CD4-positive, alpha-beta T cell treated with Interleukin-15 for 4 hours (primary cell): ENCODE results near the gene SUPT7L.

Experiments
- DNase-seq: peaks from one replicate; pipeline ENCODE4 v3.0.0-alpha.2; 2020; ENCODE audit warnings: low spot score

The SUPT7L gene

GRCh38 chr2:27663285-27664153 is at the start of gene SUPT7L, which contains the start of gene SLC4A1AP:
Gene SUPT7L, minus strand, starts transcription at chr2:27663614. Its CDS starts 1,422 bp downstream, at chr2:27662192.
Gene SLC4A1AP, plus strand, starts transcription at chr2:27663889. Its CDS starts 26 bp downstream, at chr2:27663915.
- DNase-seq, result peak; percentile 72

GRCh38 chr2:27713201-27713600 is 49.8 kb upstream of the SUPT7L start:
- DNase-seq, result no peak

- no peak for DNase-seq
These were observed 49.1 kb upstream of the SUPT7L start for GRCh38 chr2:27712522-27712921.

- no peak for DNase-seq
These were observed 48.4 kb upstream of the SUPT7L start for GRCh38 chr2:27711804-27712203.

GRCh38 chr2:27710640-27711430 is 47.4 kb upstream of the SUPT7L start:
- no peak for DNase-seq

GRCh38 chr2:27709960-27710575 is 46.7 kb upstream of the SUPT7L start:
- DNase-seq, result no peak

- no peak for DNase-seq
These were observed 45.9 kb upstream of the SUPT7L start for GRCh38 chr2:27709326-27709725.

GRCh38 chr2:27708666-27709065 is 45.3 kb upstream of the SUPT7L start:
- DNase-seq, result no peak

GRCh38 chr2:27708257-27708654 is 44.8 kb upstream of the SUPT7L start:
- no peak for DNase-seq

- no peak for DNase-seq
These were observed 44.2 kb upstream of the SUPT7L start for GRCh38 chr2:27707462-27708256.

GRCh38 chr2:27705851-27706622 is 42.6 kb upstream of the SUPT7L start:
- DNase-seq, result no peak

- DNase-seq, result no peak
These were observed 41.0 kb upstream of the SUPT7L start for GRCh38 chr2:27704342-27704876.

GRCh38 chr2:27703638-27704341 is 40.4 kb upstream of the SUPT7L start:
- peak; percentile 84 for DNase-seq

- DNase-seq, result no peak
These were observed 38.9 kb upstream of the SUPT7L start for GRCh38 chr2:27702302-27702701.

GRCh38 chr2:27701676-27702075 is 38.3 kb upstream of the SUPT7L start:
- no peak for DNase-seq

GRCh38 chr2:27697660-27698059 is 34.2 kb upstream of the SUPT7L start:
- DNase-seq, result no peak

- DNase-seq, result no peak
These were observed 26.6 kb upstream of the SUPT7L start for GRCh38 chr2:27690052-27690451.

- DNase-seq, result no peak
These were observed 26.0 kb upstream of the SUPT7L start for GRCh38 chr2:27689424-27689823.

GRCh38 chr2:27687232-27687631 is 23.8 kb upstream of the SUPT7L start:
- no peak for DNase-seq

- DNase-seq, result no peak
These were observed 22.2 kb upstream of the SUPT7L start for GRCh38 chr2:27685577-27685976.
